NB4 (cell line): ENCODE results near the gene KDF1.

Experiments used
- POLR2A ChIP-seq: IDR thresholded peaks from 2 replicates; pipeline ENCODE4 v1.6.1; 2011; ENCODE audit warnings: mild to moderate bottlenecking; ENCODE audit not compliant: insufficient read length; ENCODE audit errors: extremely low read depth
- TF ChIP-seq, protein P1 (sequence below): IDR thresholded peaks from one replicate; pipeline ENCODE4 v1.5.1; 2012; ENCODE audit warnings: low read depth, low read length
- TF ChIP-seq, protein P2 (sequence below): IDR thresholded peaks from 2 replicates; pipeline ENCODE4 v1.6.1; 2011; ENCODE audit warnings: low read depth, low read length

DNA sequence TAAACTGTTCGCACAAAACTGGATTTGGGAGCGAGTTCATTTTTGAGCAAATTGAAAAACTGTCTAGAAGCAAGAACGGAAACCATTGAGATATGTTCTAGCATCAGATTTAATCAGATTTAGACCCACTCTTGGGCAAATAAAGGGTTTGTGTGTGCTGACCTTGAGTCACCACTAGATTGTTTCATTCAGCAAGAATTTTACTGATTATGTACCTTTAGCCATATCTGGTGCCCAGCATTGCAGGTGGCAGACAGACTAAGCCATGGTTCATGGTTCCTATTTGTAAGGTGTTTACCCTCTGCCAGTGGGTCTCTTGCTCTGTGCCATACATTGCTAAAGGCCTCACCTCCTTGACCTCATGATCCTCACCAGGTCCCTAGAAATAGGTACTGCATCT is 37.4 kb downstream of the KDF1 start:
- no peak for TF ChIP-seq POLR2A
- TF ChIP-seq, protein P1, sequence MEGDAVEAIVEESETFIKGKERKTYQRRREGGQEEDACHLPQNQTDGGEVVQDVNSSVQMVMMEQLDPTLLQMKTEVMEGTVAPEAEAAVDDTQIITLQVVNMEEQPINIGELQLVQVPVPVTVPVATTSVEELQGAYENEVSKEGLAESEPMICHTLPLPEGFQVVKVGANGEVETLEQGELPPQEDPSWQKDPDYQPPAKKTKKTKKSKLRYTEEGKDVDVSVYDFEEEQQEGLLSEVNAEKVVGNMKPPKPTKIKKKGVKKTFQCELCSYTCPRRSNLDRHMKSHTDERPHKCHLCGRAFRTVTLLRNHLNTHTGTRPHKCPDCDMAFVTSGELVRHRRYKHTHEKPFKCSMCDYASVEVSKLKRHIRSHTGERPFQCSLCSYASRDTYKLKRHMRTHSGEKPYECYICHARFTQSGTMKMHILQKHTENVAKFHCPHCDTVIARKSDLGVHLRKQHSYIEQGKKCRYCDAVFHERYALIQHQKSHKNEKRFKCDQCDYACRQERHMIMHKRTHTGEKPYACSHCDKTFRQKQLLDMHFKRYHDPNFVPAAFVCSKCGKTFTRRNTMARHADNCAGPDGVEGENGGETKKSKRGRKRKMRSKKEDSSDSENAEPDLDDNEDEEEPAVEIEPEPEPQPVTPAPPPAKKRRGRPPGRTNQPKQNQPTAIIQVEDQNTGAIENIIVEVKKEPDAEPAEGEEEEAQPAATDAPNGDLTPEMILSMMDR = no peak
- TF ChIP-seq, protein P2, sequence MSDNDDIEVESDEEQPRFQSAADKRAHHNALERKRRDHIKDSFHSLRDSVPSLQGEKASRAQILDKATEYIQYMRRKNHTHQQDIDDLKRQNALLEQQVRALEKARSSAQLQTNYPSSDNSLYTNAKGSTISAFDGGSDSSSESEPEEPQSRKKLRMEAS = no peak
